Activated CD8-positive, alpha-beta memory T cell treated with anti-CD3 and anti-CD28 coated beads, Interleukin-2, amount 50 U/mL, for 24 hours (primary cell): ENCODE measurements around the gene HMGXB3.
"Not testable (repeated sequence)": the region's sequence is repeated elsewhere in the genome, so short reads cannot be mapped to it uniquely, and the experiment has no call there.

Experiments used
- DNase-seq: peaks from one replicate; pipeline ENCODE4 v3.0.0-alpha.2; 2020; ENCODE audit errors: extremely low read depth

The HMGXB3 gene

GRCh38 chr5:150022158-150022531 is 21.6 kb downstream of the HMGXB3 start:
- no peak for DNase-seq

DNA sequence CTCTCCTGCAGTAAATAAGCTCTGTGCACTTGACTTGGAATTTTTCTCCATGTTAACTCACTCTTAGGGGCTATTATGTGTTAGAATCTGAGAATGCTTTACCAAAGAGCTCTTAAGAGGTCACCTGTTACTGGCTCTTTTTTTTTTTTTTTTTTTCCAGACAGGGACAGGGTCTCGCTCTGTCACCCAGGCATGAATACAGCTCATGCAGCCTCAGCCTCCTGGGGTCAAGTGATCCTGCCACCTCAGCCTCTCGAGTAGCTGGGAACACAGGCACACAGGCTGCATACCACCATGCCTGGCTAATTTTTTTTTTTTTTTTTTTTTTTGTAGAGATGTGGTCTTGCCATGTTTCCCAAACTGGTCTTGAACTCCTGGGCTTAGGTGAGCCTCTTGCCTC is 22.1 kb downstream of the HMGXB3 start:
- DNase-seq: no peak

GRCh38 chr5:150023136-150023535 is 22.6 kb downstream of the HMGXB3 start:
- no peak for DNase-seq

GRCh38 chr5:150024346-150024984 is 23.9 kb downstream of the HMGXB3 start:
- no peak for DNase-seq

GRCh38 chr5:150026682-150027172 is 26.2 kb downstream of the HMGXB3 start:
- DNase-seq: no peak

DNA sequence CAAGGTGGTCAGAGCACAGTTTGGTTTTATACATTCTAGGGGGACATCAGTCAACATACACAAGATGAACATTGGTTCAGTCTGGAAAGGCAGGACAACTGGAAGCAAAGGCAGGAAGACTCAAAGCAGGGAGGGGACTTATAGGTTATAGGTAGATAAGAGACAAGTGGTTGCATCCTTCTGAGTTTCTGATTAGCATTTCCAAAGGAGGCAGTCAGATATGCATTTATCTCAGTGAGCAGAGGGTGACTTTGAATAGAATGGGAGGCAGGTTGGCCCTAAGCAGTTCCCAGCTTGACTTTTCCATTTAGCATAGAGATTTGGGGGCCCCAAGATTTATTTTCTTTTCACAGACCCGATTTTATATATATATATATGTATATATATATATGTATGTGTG is 27.5 kb downstream of the HMGXB3 start:
- DNase-seq: not testable (repeated sequence)

DNA sequence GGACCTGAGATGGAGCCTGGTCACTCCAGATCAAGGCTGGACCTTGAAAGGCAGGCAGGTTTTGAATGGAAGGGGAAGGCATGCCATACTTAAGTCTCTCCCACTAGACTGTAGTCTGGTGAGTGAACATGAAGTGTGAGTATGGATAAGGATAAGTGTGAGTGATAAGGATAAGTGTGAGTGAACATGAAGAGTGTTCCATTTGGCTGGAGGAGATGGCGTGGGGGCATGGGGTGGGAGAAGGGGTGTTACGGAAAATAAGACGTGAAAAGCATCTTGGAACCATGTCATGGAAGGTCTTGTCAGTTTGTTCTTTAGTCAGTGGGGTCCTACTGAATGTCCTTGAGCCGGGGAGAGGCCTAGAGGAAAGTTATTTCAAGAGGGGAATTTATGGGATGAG is 32.8 kb downstream of the HMGXB3 start:
- DNase-seq: no peak

DNA sequence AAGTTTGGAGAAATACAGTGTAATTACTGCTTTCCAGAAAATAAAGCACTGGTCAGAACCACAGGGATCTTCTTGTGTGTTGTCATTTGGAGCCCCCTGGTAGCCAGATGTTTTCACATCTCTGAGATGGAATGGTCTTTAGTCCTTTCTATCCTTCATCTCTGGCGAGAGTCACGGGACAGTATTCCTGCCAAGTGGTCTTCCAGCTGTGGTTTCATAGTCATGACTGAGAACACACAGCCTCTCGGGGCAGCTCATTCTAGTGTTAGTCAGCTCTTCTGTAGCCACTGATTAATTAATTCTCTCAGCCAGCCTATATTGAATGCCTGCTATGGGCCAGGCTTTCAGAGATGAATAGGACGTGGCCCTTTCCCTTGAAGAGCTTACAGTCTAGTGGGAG is 34.1 kb downstream of the HMGXB3 start:
- no peak for DNase-seq

- no peak for DNase-seq
These were observed 34.8 kb downstream of the HMGXB3 start for GRCh38 chr5:150035139-150035895.

- no peak for DNase-seq
These were observed 36.0 kb downstream of the HMGXB3 start for GRCh38 chr5:150036513-150036912.

- DNase-seq: no peak
These were observed 38.0 kb downstream of the HMGXB3 start for GRCh38 chr5:150038547-150038946.

GRCh38 chr5:150042459-150042858 is 41.9 kb downstream of the HMGXB3 start:
- DNase-seq: no peak

- no peak for DNase-seq
These were observed 43.3 kb downstream of the HMGXB3 start for GRCh38 chr5:150043657-150044328.

GRCh38 chr5:150044329-150044681 is 43.8 kb downstream of the HMGXB3 start:
- no peak for DNase-seq

GRCh38 chr5:150044712-150045111 is 44.2 kb downstream of the HMGXB3 start:
- DNase-seq: no peak

GRCh38 chr5:150045549-150045948 is 45.0 kb downstream of the HMGXB3 start:
- no peak for DNase-seq

DNA sequence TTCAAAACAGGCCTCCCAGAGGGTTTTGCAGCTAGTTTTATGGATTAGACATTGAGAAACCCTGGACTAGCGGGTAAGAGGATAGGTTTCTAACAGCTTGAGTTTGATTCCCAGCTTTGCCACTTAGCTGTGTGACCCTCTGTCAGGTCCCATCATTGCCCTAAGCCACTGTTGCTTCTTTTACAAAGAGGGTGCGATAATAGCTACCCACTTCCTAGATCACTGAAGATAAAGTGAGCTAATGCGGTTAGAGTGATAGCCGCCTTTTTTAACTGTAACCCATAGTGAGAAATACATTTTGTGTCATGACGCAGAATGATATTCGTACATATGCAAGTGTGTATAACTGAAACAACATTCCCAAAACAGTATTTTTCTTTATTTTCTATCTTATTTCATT is 45.5 kb downstream of the HMGXB3 start:
- DNase-seq: no peak

DNA sequence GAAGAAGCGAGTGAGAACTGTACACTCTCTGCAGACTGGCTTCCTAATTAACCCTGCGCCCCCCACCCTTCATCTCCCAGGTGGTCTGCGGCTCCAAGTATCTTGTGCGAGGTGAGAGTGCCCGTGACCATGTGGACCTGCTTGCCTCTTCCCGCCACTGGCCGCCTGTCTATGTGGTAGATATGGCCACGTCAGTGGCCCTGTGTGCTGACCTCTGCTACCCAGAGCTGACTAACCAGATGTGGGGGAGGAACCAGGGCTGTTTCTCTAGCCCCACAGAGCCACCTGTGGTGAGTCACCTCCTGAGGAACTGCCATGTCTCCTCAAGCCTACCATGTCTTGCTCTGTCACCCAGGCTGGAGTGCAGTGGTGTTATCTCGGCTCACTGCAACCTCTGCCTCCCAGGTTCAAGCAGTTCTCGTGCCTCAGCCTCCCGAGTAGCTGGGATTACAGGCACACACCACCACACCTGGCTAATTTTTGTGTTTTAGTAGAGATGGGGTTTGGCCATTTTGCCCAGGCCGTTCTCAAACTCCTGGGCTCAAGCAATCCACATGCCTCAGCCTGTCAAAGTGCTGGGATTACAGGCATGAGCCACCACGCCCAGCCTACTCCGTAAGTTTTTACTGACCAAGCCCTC is 49.8 kb downstream of the HMGXB3 start:
- DNase-seq: not testable (repeated sequence)

- no peak for DNase-seq
These were observed 51.2 kb downstream of the HMGXB3 start for GRCh38 chr5:150051657-150052195.

GRCh38 chr5:150052226-150052955 is 51.9 kb downstream of the HMGXB3 start:
- DNase-seq: no peak

DNA sequence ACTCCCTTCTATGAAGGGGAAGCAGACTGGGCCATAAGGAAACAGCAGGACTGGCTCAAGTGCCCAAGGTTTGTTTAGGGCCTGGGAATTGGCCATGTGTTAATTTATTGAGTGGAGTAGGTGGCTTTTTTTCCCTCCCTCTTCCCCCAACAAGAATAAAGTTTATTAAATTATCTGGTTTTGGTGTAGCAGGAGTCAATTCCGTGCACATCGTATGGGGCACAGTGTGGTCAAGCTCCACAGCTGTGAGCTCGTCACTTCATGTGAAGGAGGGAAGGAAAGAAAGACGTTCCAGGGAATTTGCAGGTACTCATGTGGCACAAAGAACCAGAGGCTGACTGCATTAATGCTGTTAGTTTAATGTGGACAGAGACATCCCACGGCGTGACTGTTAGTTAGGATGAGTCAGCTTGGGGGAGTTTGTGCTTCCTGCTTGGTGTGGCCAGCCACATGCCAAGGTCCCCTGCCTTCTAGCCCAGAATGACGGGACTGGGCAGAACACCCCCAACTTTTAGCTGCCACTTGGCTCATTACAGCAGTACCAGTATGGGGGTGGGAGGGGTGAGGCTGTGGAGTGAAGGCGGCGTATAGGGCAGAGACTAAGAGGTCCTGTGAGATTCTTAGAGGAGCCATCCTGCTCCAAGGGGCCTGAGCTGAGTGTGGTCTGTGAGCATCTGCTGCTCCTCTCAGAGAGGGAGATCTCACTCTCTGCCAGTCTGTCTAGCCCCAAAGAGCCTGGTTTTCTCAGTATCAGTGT is 52.6 kb downstream of the HMGXB3 start:
- DNase-seq: no peak
